ENCODE results near the gene ACTG2.

The ACTG2 gene

DNA sequence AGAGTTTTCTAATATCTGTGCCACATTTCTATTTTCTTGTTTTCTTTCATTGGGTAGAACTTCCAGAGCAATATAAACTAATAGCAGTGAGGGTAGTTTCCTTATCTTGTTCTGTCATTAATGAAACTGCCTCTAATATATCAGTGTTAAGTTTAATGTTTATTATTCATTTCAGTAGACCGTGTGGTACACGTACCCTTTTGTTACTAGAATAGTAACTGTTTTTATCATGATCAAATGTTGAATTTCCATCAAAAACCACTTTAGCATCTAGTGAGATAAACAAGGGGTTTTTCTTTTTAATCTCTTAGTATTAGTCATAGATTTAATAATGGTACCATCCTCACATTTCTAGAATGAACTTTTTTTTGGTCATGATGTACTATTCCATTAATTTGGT, 49.9 kb downstream of the ACTG2 start:
- DNase-seq (ENCODE audit: extremely low read depth, low read depth): no peak
- no peak for TF ChIP-seq CTCF (IDR thresholded peaks at IDR 0.05; ENCODE audit: low read depth, low read length, missing control alignments)
- no peak overlapping the region for H3K4me3 ChIP-seq (replicated peaks; ENCODE audit: low read depth, low read length)

DNA sequence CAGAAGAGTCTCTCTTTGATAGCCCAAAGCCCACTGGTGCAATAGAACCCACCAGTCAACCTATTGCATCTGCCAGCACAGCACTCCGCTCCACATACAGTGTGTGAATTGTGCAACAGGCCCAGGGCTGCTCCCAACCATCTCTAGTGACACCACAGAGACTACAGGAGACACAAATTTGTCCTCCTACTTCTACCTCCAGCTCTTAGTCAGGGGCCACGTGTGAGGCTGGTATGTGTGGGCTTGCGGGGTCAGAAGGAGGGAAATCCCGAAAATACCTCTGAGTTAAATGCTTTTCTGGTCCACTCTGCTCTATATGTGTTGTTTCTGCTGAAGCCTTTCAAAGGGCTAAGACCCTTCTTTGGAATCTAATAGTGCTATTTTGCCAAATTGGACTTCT, 51.9 kb downstream of the ACTG2 start:
- no peak for TF ChIP-seq CTCF (IDR thresholded peaks at IDR 0.05; ENCODE audit: low read depth, low read length, missing control alignments)
- no peak for DNase-seq (ENCODE audit: extremely low read depth, low read depth)
- H3K4me3 ChIP-seq (replicated peaks; ENCODE audit: low read depth, low read length): no peak overlapping the region

DNA sequence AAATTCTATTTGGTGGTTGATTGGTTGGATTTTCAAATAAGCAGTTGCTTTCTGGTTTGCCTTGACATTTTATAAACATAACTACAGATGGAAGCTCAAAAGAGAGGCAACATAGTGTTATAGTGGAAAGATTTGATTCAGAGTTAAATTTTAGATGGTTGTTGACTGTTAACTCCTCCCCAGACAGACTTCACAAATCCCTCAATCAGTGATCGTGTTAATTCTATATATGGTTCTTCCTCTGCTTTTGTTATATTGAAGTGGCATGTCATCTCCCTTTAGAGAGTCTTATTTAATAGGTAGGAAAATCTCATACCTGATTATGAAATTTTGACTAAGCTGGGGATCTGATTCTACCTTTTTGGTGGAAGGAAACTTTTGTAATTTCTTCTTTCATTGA, 53.4 kb downstream of the ACTG2 start:
- no peak for TF ChIP-seq CTCF (IDR thresholded peaks at IDR 0.05; ENCODE audit: low read depth, low read length, missing control alignments)
- DNase-seq (ENCODE audit: extremely low read depth, low read depth): no peak
- no peak overlapping the region for H3K4me3 ChIP-seq (replicated peaks; ENCODE audit: low read depth, low read length)

GRCh38 chr2:73946666-73947065, 53.9 kb downstream of the ACTG2 start:
- TF ChIP-seq CTCF (IDR thresholded peaks at IDR 0.05; ENCODE audit: low read depth, low read length, missing control alignments): no peak
- no peak for DNase-seq (ENCODE audit: extremely low read depth, low read depth)
- H3K4me3 ChIP-seq (replicated peaks; ENCODE audit: low read depth, low read length): no peak overlapping the region

DNA sequence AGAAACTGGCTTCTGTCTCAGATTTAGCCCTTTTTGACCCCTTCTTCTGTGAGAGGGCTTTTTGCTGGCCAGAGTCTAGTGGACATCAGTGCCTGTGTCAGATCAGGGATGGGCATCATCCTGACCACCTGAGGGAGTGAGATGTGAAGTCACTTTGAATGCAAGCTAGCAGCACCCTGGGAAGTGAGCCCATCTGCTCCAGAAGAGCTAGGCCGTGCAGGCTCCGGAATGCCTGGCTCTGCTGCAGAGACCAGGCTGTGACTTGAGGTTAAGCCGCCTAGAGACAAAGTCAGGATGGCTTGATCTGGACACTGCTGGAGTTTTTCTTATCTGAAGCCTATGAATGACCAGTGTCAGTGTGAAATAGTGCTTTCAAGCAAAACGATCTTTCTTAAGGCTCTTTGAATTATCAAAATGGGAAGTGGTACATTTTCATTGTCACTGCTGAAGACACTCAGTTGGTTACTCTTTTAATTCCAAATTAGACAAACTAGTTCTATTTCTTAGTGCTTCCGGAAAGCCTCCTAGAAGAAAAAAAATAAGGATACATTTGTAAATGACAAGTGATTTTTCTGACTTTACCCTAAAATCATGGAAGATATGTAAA, 54.7 kb downstream of the ACTG2 start:
- DNase-seq (ENCODE audit: extremely low read depth, low read depth): no peak
- no peak for TF ChIP-seq CTCF (IDR thresholded peaks at IDR 0.05; ENCODE audit: low read depth, low read length, missing control alignments)
- H3K4me3 ChIP-seq (replicated peaks; ENCODE audit: low read depth, low read length): no peak overlapping the region

- no peak overlapping the region for H3K4me3 ChIP-seq (replicated peaks; ENCODE audit: low read depth, low read length)
- DNase-seq (ENCODE audit: extremely low read depth, low read depth): no peak
- no peak for TF ChIP-seq CTCF (IDR thresholded peaks at IDR 0.05; ENCODE audit: low read depth, low read length, missing control alignments)
These were observed 57.0 kb downstream of the ACTG2 start for GRCh38 chr2:73949802-73950201.
